Measurements from ENCODE around the gene DUSP22.
"Not testable (repeated sequence)": the region's sequence is repeated elsewhere in the genome, so short reads cannot be mapped to it uniquely, and the experiment has no call there.

DUSP22 gene

GRCh38 chr6:319177-320131, 27.2 kb downstream of the DUSP22 start:
- in situ Hi-C loops (cut with HindIII; ENCODE audit: low pct_ligation_motif_present, low pct_unique_long_range_greater_than_20kb, low sequenced_read_pairs) = no loop called here
- no peak for DNase-seq

DNA sequence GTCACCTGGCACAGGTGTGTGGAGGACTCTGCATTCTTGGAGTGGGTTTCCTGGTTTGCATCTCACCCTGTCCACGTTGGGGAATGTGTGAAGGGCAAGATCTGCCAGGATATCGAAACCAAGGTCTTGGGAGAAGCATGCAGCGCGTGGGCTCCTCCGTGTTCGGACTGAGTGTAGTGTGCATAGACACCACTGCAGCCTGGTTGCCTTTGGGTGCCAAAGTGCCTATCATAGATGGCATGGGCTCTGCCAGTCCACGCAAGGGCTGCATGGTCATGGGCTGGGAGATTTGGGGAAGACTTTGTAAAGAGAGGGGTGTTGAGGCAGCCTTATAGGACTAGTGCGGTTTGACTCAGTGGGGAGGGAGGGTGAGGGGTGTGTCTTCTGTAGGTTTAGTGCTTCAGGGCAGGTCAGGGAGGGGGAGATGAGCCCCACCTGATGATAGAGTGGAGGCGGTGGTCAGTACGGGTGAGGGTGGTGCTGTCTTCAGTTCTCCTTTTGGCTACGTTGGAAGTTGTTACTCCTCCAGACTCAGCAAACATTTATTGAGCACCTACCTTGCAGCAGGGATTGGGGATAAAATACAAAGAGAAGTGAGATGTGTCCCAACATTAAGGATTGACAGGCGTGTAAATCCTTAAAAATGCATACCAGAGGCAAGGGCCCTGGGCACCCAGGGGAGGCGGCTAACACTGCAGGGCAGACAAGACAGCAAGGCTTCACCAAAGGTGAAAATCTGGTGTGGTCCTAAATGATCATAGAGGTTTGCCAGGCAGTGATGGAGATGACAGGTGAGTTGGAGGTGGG, 28.3 kb downstream of the DUSP22 start:
- in situ Hi-C loops (cut with HindIII; ENCODE audit: low pct_ligation_motif_present, low pct_unique_long_range_greater_than_20kb, low sequenced_read_pairs) = no loop called here
- DNase-seq = no peak

DNA sequence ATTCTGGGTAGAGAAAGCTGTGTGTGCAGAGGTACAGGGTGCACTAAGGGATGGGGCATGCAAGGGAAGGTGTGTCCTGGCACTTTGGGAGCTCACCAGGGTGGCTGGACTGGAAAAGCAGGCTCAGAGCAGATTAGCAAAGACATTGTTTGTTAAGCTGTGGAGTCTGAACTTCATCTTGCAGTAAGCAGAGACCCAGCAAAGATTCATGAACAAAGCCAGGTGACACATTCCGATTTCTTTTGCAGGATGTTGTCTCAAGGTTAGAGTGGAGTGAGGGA, 28.8 kb downstream of the DUSP22 start:
- in situ Hi-C loops (cut with HindIII; ENCODE audit: low pct_ligation_motif_present, low pct_unique_long_range_greater_than_20kb, low sequenced_read_pairs) = no loop called here

GRCh38 chr6:321536-322258, 29.4 kb downstream of the DUSP22 start:
- DNase-seq = no peak
- in situ Hi-C loops (cut with HindIII; ENCODE audit: low pct_ligation_motif_present, low pct_unique_long_range_greater_than_20kb, low sequenced_read_pairs) = no loop called here

More for the DNA sequence above, 28.8 kb downstream of the DUSP22 start:
- DNase-seq = no peak

GRCh38 chr6:322259-322930, 30.1 kb downstream of the DUSP22 start:
- in situ Hi-C loops (cut with HindIII; ENCODE audit: low pct_ligation_motif_present, low pct_unique_long_range_greater_than_20kb, low sequenced_read_pairs) = no loop called here
- DNase-seq = no peak

DNA sequence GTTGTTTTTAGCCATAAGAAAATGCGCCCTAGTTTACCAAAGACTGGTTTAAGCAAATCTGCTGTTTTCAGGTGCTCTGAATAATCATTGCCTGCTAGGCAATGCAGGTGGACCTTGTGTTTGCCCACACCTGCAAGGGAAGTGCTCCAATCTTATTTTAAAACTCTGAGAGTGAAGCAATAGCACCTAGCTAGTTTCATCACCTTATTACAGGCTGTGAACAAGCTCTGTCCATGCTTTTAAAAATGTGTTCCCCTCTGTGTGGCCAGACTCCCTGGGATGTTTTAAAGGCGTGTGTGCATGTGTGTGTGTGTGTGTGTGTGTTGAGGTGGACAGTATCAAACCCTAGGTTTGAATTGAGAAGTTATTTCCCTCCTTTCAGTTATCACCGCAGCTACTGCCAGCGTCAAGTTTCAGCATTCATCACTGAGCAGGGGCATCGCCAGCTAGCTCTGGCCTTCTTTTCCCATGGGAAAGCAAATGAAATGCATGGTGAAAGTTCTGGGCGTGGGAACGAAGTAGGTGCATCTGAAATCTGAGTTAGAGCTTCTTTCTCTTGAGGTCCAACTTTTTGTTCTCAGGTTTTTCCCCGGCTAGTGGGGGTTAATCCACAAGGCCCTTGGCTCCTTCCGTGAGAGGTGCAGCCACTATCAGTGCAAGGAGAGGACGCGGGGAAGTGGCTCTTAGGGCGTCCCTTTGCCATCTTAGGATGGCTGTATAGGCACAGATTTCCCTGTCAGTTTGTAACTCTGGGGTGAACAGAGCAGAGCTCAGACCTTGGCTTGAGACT, 30.8 kb downstream of the DUSP22 start:
- DNase-seq = no peak
- in situ Hi-C loops (cut with HindIII; ENCODE audit: low pct_ligation_motif_present, low pct_unique_long_range_greater_than_20kb, low sequenced_read_pairs) = no loop called here

DNA sequence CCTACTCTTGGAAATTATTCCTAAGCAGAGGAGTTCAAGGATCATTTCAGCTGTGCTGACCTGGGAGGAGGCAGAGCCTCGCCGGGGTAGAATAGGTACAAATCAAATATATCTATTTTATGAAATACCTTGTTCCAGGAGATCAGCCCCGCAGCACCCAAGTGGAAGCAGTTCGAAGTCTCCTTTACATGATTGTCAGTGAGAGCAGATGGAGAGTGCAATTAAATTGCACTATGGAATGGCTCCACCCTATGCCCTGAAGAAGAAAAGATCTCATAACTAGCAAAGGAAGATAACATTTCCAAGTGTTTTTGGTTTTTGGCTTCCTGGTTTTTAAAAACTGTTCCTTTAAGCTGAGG, 31.4 kb downstream of the DUSP22 start:
- DNase-seq = no peak
- in situ Hi-C loops (cut with HindIII; ENCODE audit: low pct_ligation_motif_present, low pct_unique_long_range_greater_than_20kb, low sequenced_read_pairs) = no loop called here

DNA sequence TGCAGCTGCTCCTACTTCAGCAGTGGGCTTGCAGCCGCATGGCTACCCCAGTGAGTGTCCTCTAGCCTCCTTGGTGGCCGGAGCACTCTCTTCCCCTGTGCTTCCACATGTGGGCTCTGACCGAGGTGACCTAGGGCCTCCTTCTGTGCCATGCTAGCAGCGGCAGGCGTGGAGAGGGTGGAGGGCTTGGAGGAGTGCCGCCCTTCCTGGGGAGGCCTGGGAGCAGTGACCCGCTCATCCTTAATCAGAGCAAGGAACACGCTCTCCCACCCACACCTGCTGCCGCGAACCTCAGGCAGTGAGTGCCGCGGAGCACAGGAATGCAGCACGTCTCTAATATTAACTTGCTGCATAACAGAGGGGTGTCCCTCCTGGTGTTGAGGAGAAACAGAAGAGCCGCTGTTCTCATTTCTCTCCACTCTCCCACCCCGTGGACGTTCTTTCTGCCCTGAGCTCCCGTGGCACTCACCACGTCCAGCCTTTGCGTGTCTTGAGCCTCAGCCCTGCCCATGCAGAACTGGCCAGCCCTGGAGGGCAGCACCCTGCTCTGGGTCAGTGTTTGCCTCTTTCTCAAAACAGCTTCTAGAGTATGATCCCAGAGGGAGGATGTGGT, 31.9 kb downstream of the DUSP22 start:
- in situ Hi-C loops (cut with HindIII; ENCODE audit: low pct_ligation_motif_present, low pct_unique_long_range_greater_than_20kb, low sequenced_read_pairs) = no loop called here

GRCh38 chr6:324729-325125, 32.4 kb downstream of the DUSP22 start:
- DNase-seq = no peak
- in situ Hi-C loops (cut with HindIII; ENCODE audit: low pct_ligation_motif_present, low pct_unique_long_range_greater_than_20kb, low sequenced_read_pairs) = no loop called here

More for the DNA sequence above, 31.9 kb downstream of the DUSP22 start:
- DNase-seq = no peak

- in situ Hi-C loops (cut with HindIII; ENCODE audit: low pct_ligation_motif_present, low pct_unique_long_range_greater_than_20kb, low sequenced_read_pairs); DNase-seq: not testable (repeated sequence)
Measured at GRCh38 chr6:325161-325860, 33.0 kb downstream of the DUSP22 start.

DNA sequence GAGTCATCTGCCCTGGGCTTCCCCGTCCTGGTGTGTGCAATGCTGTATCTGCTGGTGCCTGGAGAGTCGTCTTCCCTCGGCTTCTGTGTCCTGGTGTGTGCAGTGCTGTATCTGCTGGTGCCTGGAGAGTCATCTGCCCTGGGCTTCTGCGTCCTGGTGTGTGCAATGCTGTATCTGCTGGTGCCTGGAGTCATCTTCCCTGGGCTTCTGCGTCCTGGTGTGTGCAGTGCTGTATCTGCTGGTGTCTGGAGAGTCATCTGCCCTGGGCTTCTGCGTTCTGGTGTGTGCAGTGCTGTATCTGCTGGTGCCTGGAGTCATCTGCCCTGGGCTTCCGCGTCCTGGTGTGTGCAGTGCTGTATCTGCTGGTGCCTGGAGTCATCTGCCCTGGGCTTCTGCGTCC, 33.8 kb downstream of the DUSP22 start:
- DNase-seq; in situ Hi-C loops (cut with HindIII; ENCODE audit: low pct_ligation_motif_present, low pct_unique_long_range_greater_than_20kb, low sequenced_read_pairs): not testable (repeated sequence)

- no peak for DNase-seq
- in situ Hi-C loops (cut with HindIII; ENCODE audit: low pct_ligation_motif_present, low pct_unique_long_range_greater_than_20kb, low sequenced_read_pairs) = no loop called here
Measured at GRCh38 chr6:326896-327537, 34.7 kb downstream of the DUSP22 start.

DNA sequence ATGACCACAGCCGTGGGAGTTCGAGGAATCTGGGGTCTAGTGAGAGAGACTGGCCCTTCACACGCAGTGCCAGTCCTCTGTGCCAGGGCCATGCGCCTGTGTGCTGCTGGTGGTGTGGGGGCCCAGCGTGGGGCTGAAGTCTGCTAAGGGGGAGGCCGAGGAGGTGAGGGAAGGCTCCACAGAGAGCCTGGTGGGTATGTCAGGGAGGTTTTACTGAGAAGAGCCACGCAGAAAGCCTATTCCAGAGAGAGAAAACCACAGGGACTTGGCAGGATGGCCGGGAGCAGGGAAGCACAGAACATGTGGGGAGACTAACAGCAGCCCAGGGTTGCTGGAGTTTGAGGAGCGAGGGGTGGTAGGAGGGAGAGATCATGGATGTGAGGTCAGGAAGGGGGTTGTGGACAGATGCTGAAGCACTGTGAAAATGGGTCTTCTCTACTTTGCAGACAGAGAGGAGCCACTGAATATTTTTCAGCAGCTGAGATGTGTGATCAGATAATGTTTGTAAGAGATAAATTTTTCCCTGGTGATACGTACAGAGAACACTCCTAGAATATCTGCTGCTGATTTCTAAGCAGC, 35.3 kb downstream of the DUSP22 start:
- in situ Hi-C loops (cut with HindIII; ENCODE audit: low pct_ligation_motif_present, low pct_unique_long_range_greater_than_20kb, low sequenced_read_pairs) = no loop called here
- no peak for DNase-seq

DNA sequence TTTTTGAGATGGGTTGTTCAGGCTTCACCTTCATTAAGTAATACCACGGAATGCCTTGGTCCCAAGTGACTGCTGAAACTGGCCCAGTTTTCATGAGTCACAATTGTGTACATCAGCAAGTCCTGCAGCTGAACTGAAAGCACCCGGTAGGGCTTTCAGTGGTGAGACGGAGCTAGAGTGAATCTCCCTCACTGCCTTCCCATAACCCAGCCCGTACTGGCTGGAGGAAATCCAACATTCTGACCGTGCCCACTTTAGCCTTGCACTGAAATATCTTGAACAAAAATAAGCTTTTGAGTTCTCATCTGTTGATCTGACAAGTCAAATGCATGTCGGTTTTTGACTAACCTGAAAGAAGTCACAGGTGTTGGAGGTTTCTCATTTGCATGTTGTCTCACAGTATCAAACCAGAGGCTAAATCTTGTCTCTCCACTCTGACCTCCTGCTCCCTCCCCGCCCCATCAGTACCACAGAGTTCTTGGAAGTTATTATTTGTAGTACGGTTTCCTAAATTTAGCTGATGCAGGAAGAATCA, 35.9 kb downstream of the DUSP22 start:
- in situ Hi-C loops (cut with HindIII; ENCODE audit: low pct_ligation_motif_present, low pct_unique_long_range_greater_than_20kb, low sequenced_read_pairs) = no loop called here
- peak; percentile 18 for DNase-seq

GRCh38 chr6:328924-329323, 36.6 kb downstream of the DUSP22 start:
- in situ Hi-C loops (cut with HindIII; ENCODE audit: low pct_ligation_motif_present, low pct_unique_long_range_greater_than_20kb, low sequenced_read_pairs) = no loop called here
- DNase-seq = no peak
